ENCODE results near the gene CCDC87.
A peak's percentile ranks its signal among the peaks of the same experiment; 100 is the strongest.
"Not testable (repeated sequence)": the region's sequence is repeated elsewhere in the genome, so short reads cannot be mapped to it uniquely, and the experiment has no call there.

The CCDC87 gene

GRCh38 chr11:66592457-66593302, at the start of gene CCDC87, which contains the start of gene CCS:
Gene CCDC87 (minus strand): TSS chr11:66593063. CDS start chr11:66593015, 48 bp downstream.
Gene CCS (plus strand): TSS chr11:66593185. CDS start chr11:66593262, 77 bp downstream.
- DNase-seq (ENCODE audit: insufficient read length, low spot score) (peak; percentile 100), FAIRE-seq (peak; percentile 75)

DNA sequence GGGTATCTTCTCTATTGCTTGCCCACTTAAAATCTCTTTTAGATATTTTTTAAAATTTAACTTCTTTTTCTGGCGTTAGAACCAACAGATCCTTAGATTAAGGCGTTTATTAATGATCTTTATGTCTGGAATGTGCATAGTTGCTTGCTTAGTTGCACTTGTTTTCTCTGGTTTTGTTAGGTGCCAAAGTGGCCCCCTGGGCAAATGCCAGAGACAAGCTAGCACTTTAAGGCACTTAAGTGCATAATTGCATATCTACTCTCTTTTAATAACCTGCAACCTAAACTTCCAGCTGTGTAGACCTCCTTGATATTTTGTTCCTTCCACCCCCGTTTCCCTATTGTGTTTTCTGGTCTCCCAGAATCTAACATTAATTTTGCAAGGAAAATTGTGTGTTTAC, 49.0 kb upstream of the CCDC87 start:
- FAIRE-seq = no peak
- no peak for DNase-seq (ENCODE audit: insufficient read length, low spot score)

DNA sequence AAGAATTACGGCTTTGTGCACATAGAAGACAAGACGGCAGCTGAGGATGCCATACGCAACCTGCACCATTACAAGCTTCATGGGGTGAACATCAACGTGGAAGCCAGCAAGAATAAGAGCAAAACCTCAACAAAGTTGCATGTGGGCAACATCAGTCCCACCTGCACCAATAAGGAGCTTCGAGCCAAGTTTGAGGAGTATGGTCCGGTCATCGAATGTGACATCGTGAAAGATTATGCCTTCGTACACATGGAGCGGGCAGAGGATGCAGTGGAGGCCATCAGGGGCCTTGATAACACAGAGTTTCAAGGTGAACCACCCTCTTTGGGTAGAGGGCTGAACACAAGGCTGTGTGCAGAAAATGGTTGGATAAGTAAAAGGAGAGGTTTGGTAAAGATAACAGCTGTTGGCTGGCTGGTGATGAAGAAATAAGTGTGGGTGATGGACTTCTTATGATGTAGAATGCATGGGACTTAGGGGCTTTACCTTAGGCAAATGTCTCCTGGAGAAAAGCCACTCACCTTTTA, 47.0 kb upstream of the CCDC87 start:
- DNase-seq (ENCODE audit: insufficient read length, low spot score) = not testable (repeated sequence)
- FAIRE-seq = peak; percentile 64

DNA sequence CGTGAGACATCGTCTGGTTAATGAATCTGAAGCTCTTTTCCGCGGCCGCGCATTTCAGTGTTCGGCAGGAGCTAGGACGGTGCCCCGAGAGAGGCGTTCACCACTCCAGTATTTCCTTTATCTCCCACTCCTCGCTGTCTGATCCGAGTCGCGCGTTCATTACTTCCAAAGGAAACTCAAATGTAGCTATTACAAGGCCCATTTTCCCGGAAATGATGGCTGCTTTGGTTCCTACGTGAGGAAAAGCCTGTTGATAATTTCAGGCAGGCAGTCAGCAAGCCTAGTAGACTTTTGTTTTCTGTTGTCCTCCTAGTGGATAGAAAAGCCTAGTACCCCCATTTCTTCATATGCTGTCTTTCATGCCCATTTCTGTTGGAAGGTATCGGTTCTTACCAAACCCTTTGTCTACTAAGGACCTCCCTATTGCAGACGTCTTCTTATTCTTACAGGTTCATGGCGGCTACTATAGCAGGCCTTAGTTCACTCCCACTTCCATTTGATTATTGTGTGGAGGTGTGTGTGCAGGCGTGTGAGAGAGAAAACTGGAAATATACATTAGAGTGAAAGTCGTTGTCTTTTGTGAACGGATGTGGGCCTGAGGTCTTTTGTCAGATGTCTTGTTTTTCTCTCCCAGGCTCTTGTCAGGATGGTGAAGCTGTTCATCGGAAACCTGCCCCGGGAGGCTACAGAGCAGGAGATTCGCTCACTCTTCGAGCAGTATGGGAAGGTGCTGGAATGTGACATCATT, 46.4 kb upstream of the CCDC87 start:
- FAIRE-seq = no peak
- DNase-seq (ENCODE audit: insufficient read length, low spot score) = peak; percentile 37

DNA sequence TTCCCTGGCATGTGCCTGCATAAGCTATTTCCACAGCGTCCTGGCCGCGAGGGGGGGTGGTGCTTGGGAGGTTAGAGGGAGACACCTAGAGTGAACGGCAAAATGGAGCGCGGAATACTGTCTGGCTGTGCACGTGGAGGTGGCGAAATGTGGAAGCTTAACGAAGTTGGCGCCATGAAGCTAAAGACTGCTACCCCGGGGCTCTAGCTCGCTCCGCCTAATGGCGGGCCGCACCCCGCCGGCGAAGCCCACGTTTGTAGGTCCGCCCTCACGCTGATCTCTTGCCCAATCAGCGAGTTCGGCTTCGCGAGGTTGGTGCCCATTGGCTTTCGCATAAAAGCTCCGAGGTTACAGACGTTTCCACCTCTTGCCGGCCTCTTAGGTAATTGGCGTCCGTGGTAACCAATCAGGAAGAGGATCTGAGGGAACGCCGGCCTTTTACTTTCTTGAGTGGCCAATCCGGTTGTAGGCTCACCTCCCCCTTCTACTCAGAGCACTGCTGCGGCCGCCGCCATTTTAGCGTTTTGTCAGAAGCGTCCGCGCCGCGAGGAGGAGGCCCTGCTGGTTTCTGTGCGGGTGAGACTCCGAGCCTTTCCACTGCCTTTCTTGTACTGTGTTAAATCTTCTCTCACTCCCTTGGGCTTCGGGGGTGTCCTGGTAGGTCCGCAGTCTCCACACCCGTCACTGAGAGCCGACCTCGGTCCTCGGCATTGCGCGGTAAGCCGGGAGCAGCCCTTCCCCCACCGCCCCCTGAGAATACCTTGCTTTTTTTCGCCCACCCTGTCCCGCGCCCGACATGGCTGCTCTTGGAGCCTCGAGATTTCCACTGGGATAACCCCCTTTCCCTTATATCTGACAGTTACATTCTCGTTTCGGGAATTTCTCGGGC, 45.6 kb upstream of the CCDC87 start, which contains the start of gene RBM4:
Gene RBM4 (plus strand): TSS at position 527 of the 889 bp plus-strand sequence. CDS start 1,009 bp downstream, outside the sequence.
- FAIRE-seq = no peak

DNA sequence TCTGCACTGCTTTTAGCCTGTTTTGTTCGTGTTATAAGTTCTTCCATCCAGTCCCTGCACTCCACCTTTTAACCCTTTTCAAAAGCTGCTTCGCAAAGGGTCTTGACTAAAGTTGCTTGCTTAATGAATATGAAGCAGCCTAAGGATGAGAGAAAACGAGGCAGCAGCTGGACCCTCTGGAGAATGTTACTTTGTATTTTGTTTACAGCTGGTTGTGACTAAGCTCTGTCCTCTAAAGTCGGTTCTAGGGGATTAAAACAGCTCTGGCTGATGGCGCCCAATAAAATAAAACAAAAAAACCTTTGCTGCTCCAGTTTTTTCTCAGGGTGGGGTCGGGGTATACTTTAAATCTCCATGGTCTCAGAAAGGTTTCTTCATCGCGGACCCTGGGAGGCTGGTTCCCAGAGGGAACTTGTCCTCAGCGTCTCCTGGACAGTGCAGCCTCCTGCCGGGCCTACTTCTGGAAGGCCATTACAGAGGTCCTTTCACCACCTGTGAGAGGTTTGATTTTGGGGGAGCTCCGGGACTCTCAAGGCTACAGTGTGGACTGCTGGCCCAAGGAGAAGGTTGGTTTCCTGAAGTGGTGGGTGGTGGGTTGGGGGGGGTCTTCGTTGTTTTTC, 44.8 kb upstream of the CCDC87 start:
- DNase-seq (ENCODE audit: insufficient read length, low spot score) = no peak
- FAIRE-seq = no peak

More for the DNA sequence above, 45.6 kb upstream of the CCDC87 start, which contains the start of gene RBM4:
- DNase-seq (ENCODE audit: insufficient read length, low spot score) = peak; percentile 99

DNA sequence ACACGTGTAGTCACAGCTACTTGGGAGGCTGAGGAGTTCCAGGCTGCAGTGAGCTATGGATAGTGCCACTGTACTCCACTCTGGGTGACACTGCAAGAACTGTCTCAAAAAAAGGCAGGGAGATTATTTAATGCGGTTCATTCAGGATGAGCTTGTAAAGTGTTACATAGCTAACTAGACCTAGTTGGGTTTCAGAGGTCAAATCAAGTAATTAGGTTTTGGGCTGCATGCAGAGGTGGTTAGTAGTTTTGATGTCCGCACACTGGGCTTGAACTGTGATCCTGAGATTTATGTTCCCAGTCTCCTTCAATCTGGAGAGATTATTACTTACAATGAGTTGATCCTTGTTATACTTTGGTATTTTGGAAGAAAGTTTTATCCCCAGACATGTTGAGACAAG, 43.5 kb upstream of the CCDC87 start:
- FAIRE-seq (no peak), DNase-seq (ENCODE audit: insufficient read length, low spot score) (no peak)

DNA sequence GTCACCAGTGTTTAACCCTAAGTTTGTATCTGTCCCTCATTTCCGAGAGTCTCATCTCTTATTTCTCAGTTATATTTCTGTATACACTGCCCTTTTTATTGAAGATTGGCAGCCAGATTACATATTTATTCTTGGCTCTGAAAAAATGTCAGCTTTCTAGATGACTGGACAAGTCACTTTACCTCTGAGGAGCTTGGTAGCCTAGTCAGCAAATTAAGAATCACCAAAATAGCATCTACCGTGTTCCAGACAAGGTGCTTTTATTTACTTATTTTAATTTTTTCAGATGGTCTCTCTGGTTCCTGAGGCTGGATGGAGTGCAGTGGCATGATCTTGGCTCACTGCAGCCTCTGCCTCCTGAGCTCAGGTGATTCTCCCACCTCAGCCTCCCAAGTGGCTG, 40.1 kb upstream of the CCDC87 start:
- DNase-seq (ENCODE audit: insufficient read length, low spot score) (no peak), FAIRE-seq (no peak)

DNA sequence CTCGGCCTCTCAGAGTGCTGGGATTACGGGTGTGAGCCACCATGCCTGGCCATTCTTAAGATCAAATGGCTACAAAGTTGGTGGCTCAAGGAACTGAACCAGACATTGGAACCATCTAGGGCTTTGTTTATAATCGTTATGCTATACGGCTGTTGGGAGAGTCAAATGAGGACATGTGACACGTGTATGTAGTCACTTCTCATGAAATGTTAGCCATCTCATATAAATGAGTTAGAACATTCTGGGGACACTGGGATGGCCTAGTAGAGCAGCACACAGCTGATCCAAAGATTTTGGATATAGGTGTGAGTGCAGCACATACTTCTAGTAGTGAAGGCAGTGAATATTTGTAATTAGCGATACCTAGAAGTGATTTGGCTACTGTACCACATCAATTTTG, 39.0 kb upstream of the CCDC87 start:
- no peak for DNase-seq (ENCODE audit: insufficient read length, low spot score)
- FAIRE-seq = no peak

DNA sequence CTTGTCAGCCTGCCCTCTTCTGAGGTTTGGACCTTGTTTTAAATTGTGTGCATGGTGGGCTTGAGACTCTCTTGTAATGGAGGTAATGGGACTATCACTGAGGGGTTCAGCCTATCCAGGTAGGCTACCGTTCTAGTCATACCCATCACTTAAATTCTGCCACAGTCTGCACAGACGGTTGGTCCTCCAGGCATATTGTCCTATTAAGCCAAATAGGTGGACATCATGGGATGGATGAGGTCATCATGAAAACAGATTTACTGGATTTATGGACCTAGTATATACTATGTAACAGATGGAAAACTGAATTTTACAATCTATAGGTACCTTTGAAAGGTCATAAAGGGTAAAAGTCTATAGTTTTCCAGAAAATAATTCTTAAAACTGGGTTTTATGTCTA, 36.5 kb upstream of the CCDC87 start:
- FAIRE-seq (no peak), DNase-seq (ENCODE audit: insufficient read length, low spot score) (no peak)

GRCh38 chr11:66628061-66628603, 35.3 kb upstream of the CCDC87 start:
- FAIRE-seq = no peak
- no peak for DNase-seq (ENCODE audit: insufficient read length, low spot score)

DNA sequence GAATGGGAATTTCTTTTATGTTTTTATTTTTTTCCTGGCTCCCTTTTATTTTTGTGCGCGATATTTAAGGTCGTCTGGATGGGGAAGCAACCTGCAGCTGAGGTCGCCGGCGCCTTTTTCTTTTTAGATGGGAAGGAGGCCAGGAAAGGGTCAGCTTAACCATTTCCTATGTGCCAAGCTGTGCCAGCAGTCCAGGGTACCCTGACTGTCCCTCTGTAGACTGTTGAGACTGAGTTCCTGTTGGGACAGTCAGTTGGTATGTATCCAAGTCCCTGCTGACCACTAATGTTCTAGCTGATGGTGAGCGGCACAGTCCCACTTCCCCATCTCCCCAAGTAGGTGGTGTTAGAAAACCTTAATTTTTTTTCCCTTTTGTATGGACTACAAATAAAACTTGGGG, 34.1 kb upstream of the CCDC87 start:
- DNase-seq (ENCODE audit: insufficient read length, low spot score) = no peak
- no peak for FAIRE-seq

DNA sequence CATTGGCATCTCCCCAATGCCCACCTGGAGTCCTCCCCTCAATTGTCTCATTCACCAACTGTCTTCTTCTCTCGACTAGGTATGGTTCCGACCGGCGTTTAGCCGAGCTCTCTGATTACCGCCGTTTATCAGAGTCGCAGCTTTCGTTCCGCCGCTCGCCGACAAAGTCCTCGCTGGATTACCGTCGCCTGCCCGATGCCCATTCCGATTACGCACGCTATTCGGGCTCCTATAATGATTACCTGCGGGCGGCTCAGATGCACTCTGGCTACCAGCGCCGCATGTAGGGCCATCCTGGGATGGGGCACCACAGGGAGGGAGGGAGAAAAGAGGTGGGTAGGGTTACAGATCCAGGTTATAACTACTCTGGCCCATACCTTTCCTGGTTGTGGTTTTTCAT, 33.5 kb upstream of the CCDC87 start:
- DNase-seq (ENCODE audit: insufficient read length, low spot score) (no peak), FAIRE-seq (no peak)

DNA sequence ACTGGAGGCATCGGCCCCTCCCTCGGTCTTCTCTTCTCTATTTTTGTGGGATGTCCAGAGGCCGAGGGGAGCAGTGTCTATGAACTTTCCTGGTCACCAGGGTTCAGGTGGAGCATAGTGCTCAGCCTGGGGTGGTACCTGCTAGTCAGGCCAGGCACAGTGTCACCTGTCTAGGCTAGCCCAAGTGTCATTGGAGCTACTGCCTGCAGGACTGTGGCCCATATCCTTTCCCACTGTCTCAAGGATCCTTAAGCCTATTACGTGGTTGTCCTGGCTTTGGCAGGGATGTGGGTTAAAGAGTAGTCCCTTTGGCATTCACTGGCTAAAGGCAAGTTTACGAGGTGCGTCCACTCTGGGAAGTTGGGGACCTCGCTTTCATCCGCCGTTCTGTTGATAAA, 32.9 kb upstream of the CCDC87 start:
- DNase-seq (ENCODE audit: insufficient read length, low spot score) = no peak
- no peak for FAIRE-seq

GRCh38 chr11:66625041-66625751, 32.3 kb upstream of the CCDC87 start:
- FAIRE-seq = no peak
- no peak for DNase-seq (ENCODE audit: insufficient read length, low spot score)

GRCh38 chr11:66624450-66624849, 31.6 kb upstream of the CCDC87 start:
- DNase-seq (ENCODE audit: insufficient read length, low spot score) (no peak), FAIRE-seq (no peak)

DNA sequence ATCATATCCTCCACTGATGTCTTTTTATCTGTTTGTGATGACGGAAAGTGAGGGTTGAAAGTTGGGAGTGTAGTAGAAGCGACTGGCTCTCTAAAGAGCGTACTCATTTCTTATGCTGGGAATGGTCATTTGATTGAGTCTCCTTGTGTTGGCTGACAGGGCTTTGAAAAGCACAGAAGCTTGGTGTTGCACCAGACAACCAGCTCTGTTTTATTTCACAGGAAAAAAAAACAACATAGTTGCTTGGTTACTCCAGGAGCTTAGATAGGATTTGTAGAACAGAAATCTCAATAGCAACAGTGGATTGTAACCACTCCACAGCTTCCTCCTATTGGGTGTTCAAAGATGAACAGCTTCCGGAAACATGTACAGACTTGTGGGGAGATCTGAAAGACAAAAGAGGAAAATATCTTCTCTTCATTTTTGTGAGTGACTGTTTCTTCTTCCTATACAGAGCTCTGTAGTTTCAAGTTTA, 26.3 kb upstream of the CCDC87 start:
- no peak for FAIRE-seq
- DNase-seq (ENCODE audit: insufficient read length, low spot score) = no peak

DNA sequence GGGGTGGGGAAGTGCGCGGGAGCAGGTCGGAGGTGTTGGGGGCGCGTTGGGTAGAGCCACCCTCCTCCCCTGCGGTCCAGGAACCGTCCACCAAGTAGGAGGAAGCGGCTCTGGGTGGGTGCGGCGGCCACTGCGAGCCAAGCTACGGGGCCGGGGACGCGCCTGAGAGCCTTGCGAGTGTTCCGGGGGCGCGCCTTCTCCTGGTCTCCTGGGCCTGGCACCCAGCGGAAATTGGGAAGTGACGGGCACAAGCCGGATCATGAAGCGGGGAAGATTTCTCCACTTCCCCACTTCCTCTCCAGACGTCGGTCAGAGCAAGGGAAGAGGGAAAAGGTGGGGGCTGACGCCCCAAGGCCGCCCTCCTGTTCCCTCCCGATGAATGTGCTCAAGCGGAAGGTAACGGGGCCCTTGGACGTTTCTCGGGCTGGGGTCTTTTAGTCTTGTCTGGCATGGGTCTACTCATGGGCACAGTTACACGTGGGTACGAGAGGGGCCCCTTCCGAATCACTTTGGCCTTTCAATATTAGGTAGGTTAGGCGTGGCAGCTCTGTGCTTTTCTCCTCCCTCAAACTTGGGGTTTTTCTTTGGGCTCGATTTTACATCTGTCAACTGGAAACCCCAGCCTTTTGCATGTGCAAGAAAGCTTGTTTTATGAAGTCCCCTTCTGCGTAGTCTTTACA, 24.4 kb upstream of the CCDC87 start:
- no peak for DNase-seq (ENCODE audit: insufficient read length, low spot score)
- FAIRE-seq = no peak
